HUES64 (cell line): ENCODE data around the gene RIPOR1.

Experiments used
- H3K27ac ChIP-seq: 2 replicates; pipeline ENCODE4 v1.7.0; 2013; ENCODE audit warnings: low read depth, low read length, inconsistent platforms
- H3K27me3 ChIP-seq: 2 replicates; pipeline ENCODE4 v1.6.1; 2013; ENCODE audit warnings: mild to moderate bottlenecking, low read length; ENCODE audit not compliant: insufficient read depth
- H3K36me3 ChIP-seq: 2 replicates; pipeline ENCODE4 v1.6.1; 2013; ENCODE audit warnings: mild to moderate bottlenecking, low read length; ENCODE audit not compliant: insufficient read depth
- H3K4me1 ChIP-seq: 2 replicates; pipeline ENCODE4 v1.6.1; 2013; ENCODE audit warnings: mild to moderate bottlenecking, low read length, moderate library complexity; ENCODE audit not compliant: insufficient read depth
- H3K4me3 ChIP-seq: 2 replicates; pipeline ENCODE4 v1.5.1; 2013; ENCODE audit warnings: mild to moderate bottlenecking, low read length, moderate library complexity
- H3K9ac ChIP-seq: 2 replicates; pipeline ENCODE4 v1.6.1; 2013; ENCODE audit warnings: mild to moderate bottlenecking, low read depth, low read length
- H3K9me3 ChIP-seq: 2 replicates; pipeline ENCODE4 v1.6.1; 2013; ENCODE audit warnings: low read depth, low read length; ENCODE audit not compliant: insufficient read depth
- WGBS: fragments of 150-250, 120-280 bp; methylation state at CpG from one replicate; pipeline ENCODE4 v1.1.7; 2013; ENCODE audit warnings: missing lambda C conversion rate; 5-methylcytosine and 5-hydroxymethylcytosine counted together

RIPOR1 gene

DNA sequence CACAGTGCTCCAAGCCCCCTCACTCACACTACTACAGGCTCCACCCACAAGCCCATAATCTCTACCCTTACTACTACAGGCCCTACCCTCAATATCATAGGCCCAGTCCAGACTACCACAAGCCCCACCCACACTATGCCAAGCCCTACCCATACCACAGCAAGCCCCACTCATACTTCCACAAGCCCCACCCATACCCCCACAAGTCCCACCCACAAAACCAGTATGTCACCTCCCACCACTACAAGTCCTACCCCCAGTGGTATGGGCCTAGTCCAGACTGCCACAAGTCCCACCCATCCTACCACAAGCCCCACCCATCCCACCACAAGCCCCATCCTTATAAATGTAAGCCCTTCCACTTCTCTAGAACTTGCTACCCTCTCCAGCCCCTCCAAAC is 13.8 kb downstream of the RIPOR1 start:
- Histone ChIP-seq H3K9me3 (no peaks in the 10 kb centered on the region), H3K9ac (no peak overlapping the region), H3K27ac (no peak overlapping the region), H3K36me3 (peaks cover 6% of the 10 kb centered on the region), H3K27me3 (peaks cover 33% of the 10 kb centered on the region), H3K4me3 (no peak overlapping the region), H3K4me1 (no peaks in the 10 kb centered on the region)

GRCh38 chr16:67543036-67543435 is 14.4 kb downstream of the RIPOR1 start:
- peaks cover 27% of the 10 kb centered on the region for H3K27me3 ChIP-seq
- H3K9ac ChIP-seq: no peak overlapping the region
- 95% methylated on average over 8 of the region's 8 CpGs for WGBS
- no peaks in the 10 kb centered on the region for H3K4me1 ChIP-seq
- H3K4me3 ChIP-seq: no peak overlapping the region
- peaks cover 6% of the 10 kb centered on the region for H3K36me3 ChIP-seq
- no peaks in the 10 kb centered on the region for H3K9me3 ChIP-seq
- no peak overlapping the region for H3K27ac ChIP-seq

DNA sequence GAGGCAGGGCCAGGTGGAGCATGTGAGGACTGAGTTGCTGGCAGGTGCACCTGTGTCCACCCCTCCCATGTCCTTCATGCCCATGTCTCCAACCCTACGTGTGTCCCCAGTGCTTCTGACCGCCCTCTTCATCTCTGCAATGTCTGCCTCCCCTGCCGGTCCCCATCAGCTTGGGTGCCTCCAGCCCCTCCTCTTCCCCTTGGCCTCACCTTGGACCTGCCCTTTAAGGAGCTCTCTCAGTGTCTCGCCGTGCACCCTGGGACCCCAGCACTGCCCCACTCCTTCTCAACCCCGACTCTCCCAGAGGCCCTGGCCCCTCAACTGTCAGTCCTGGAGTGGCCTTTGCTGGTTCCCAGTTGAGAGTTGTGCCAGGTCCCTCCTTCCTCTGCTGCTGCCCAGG is 15.0 kb downstream of the RIPOR1 start:
- 94% methylated on average over 6 of the region's 6 CpGs for WGBS
- Histone ChIP-seq H3K4me1 (no peaks in the 10 kb centered on the region), H3K27me3 (peaks cover 22% of the 10 kb centered on the region), H3K27ac (no peak overlapping the region), H3K4me3 (no peak overlapping the region), H3K36me3 (peaks cover 6% of the 10 kb centered on the region), H3K9ac (no peak overlapping the region), H3K9me3 (no peaks in the 10 kb centered on the region)

DNA sequence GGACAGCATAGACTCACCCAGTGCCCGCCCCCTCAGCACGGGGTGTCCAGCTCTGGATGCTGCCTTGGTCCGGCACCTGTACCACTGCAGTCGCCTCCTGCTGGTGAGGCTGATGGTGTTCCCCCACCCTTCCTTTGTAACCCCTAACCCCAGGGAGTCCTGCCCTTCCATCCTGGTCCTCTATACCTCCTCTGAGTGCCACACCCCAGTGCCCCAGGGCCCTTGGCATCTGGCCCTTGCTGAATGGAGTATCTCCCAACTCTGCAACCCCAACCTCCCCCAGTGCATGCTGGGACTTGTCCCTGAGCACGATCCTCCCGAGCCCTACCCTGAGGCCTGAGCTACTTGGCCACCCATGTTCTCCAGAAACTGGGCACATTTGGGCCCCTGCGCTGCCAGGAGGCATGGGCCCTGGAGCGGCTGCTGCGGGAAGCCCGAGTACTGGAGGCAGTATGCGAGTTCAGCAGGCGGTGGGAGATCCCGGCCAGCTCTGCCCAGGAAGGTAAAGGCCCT is 15.8 kb downstream of the RIPOR1 start:
- H3K9ac ChIP-seq: no peak overlapping the region
- H3K27me3 ChIP-seq: peaks cover 14% of the 10 kb centered on the region
- no peaks in the 10 kb centered on the region for H3K4me1 ChIP-seq
- no peak overlapping the region for H3K4me3 ChIP-seq
- peaks cover 6% of the 10 kb centered on the region for H3K36me3 ChIP-seq
- H3K9me3 ChIP-seq: no peaks in the 10 kb centered on the region
- no peak overlapping the region for H3K27ac ChIP-seq
- 94% methylated on average over 13 of the region's 13 CpGs for WGBS

DNA sequence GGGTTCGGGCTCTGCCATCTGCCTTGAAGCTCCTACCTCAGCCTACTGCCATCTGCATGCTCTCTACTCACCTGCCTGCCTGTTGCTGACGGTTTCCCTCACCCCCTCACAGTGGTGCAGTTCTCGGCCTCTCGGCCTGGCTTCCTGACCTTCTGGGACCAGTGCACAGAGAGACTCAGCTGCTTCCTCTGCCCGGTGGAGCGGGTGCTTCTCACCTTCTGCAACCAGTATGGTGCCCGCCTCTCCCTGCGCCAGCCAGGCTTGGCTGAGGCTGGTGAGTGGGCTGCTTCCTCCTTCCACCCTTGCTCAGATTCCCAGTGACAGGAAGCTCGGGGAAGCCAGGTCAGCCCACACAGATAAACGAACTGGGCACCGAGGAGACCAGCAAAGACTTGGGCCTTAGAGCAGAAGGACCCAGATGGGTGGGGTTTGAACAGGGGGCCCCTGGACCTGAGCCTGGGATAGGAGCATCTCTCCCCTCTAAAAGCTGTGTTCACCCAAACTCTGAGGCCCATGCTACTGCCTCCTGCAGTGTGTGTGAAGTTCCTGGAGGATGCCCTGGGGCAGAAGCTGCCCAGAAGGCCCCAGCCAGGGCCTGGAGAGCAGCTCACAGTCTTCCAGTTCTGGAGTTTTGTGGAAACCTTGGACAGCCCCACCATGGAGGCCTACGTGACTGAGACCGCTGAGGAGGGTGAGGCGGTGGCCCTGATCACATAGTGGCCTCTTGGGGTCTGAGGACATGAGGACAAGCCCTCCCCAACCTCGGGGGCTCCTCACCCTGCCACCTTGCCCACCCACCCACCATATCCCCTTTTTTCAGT is 16.4 kb downstream of the RIPOR1 start:
- H3K9me3 ChIP-seq: no peaks in the 10 kb centered on the region
- no peak overlapping the region for H3K9ac ChIP-seq
- 95% methylated on average over 15 of the region's 15 CpGs for WGBS
- H3K36me3 ChIP-seq: peaks cover 6% of the 10 kb centered on the region
- peaks cover 7% of the 10 kb centered on the region; the same call in 1 of the 2 replicates for H3K27me3 ChIP-seq
- H3K27ac ChIP-seq: no peak overlapping the region
- H3K4me1 ChIP-seq: no peaks in the 10 kb centered on the region
- no peak overlapping the region for H3K4me3 ChIP-seq

GRCh38 chr16:67545665-67546024 is 17.0 kb downstream of the RIPOR1 start:
- Histone ChIP-seq H3K27ac (no peak overlapping the region), H3K4me1 (no peaks in the 10 kb centered on the region), H3K36me3 (peaks cover 2% of the 10 kb centered on the region), H3K27me3 (0 out of 2 replicates have a peak, but pooled peaks cover 2% of the 10 kb centered on the region), H3K4me3 (no peak overlapping the region), H3K9ac (no peak overlapping the region), H3K9me3 (no peaks in the 10 kb centered on the region)
- 94% methylated on average over 14 of the region's 14 CpGs for WGBS

DNA sequence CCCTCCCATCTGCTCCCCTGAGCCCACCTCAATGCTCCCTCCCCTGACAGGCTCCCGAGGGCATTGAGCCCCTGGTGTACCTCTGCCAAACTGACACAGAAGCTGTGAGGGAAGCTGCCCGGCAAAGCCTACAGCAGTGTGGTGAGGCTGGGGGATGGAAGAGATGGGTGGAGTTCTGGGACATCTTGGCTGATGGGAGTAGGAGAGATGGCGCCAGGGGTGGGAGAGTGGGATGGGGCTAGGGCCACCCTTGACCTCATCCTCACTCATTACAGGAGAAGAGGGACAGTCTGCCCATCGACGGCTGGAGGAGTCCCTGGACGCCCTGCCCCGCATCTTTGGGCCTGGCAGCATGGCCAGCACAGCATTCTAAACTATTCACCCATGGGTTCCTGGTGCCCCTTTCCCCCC is 17.5 kb downstream of the RIPOR1 start:
- H3K4me3 ChIP-seq: no peak overlapping the region
- H3K4me1 ChIP-seq: no peaks in the 10 kb centered on the region
- no peaks in the 10 kb centered on the region for H3K27me3 ChIP-seq
- no peak overlapping the region for H3K9ac ChIP-seq
- no peaks in the 10 kb centered on the region for H3K36me3 ChIP-seq
- WGBS: 88% methylated on average over 6 of the region's 7 CpGs
- no peaks in the 10 kb centered on the region for H3K9me3 ChIP-seq
- no peak overlapping the region for H3K27ac ChIP-seq

- Histone ChIP-seq H3K27me3 (no peaks in the 10 kb centered on the region), H3K27ac (no peak overlapping the region; the same call in 1 of the 2 replicates), H3K36me3 (no peaks in the 10 kb centered on the region), H3K4me3 (no peak overlapping the region), H3K4me1 (no peaks in the 10 kb centered on the region), H3K9me3 (no peaks in the 10 kb centered on the region), H3K9ac (no peak overlapping the region)
- 38% methylated on average over 7 of the region's 7 CpGs for WGBS
These were observed 18.3 kb downstream of the RIPOR1 start for GRCh38 chr16:67546761-67547422.

GRCh38 chr16:67547423-67548264 is 19.0 kb downstream of the RIPOR1 start:
- H3K4me3 ChIP-seq: no peak overlapping the region
- H3K36me3 ChIP-seq: no peaks in the 10 kb centered on the region
- no peaks in the 10 kb centered on the region for H3K4me1 ChIP-seq
- 86% methylated on average over 16 of the region's 16 CpGs for WGBS
- H3K9ac ChIP-seq: no peak overlapping the region
- no peaks in the 10 kb centered on the region for H3K9me3 ChIP-seq
- H3K27me3 ChIP-seq: no peaks in the 10 kb centered on the region
- no peak overlapping the region for H3K27ac ChIP-seq

DNA sequence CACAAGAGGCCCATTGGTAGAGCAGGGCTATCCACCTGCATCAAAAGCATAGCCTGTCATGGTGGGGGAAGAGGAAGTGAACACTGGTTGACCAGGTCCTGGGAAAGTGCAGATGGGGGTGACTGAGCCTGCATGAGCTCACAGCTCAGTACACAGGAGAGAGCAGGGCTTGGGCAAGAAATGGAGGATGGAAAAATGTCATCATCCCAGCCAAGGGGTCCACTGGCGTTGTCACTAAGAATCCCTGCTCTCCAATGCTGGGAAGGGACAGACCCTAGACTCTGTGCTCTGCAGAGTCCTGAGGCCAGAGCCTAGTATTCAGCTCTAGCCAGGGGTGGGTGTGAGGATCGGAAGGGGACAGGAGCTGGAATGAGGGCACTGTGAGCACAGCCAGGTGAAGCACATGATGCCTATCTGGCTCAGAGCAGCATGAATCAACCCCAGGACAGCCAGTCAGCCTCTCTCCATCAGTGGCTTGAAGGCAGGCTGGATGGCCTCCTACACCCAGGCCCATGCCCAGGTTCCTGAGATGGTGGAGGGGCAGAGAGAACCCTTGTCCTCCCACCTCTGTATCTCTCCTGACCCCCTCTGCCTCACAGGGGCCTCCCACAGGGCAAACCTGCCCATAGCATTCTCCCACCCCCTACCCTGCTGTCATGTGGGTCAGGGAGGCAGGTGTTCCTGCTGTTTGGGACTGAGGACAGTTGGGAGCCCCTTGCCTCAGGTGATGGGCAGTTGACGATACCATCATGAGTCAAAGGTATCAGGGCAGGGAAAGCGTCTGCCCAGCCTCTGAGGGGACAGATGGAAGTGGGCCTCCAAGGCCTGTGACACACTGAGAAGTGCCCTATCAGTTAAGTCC is 19.9 kb downstream of the RIPOR1 start:
- Histone ChIP-seq H3K4me1 (no peaks in the 10 kb centered on the region), H3K27ac (no peak overlapping the region), H3K27me3 (no peaks in the 10 kb centered on the region), H3K4me3 (no peak overlapping the region), H3K9me3 (no peaks in the 10 kb centered on the region), H3K36me3 (no peaks in the 10 kb centered on the region), H3K9ac (no peak overlapping the region)
- 91% methylated on average over 4 of the region's 4 CpGs for WGBS
